HL-60/S4 (cell line): ENCODE results near the gene TNFRSF13B.
"Not testable (repeated sequence)": the region's sequence is repeated elsewhere in the genome, so short reads cannot be mapped to it uniquely, and the experiment has no call there.

Source experiments
- in situ Hi-C: fragments of 300-500 bp; cut with MboI; formaldehyde crosslinking; loops from 2 replicates; pipeline ENCODE4 v1.14.3; 2022; ENCODE audit warnings: low sequenced_read_pairs

Gene TNFRSF13B

GRCh38 chr17:17007891-17008290, 36.0 kb upstream of the TNFRSF13B start:
- in situ Hi-C loops: not testable (repeated sequence)

DNA sequence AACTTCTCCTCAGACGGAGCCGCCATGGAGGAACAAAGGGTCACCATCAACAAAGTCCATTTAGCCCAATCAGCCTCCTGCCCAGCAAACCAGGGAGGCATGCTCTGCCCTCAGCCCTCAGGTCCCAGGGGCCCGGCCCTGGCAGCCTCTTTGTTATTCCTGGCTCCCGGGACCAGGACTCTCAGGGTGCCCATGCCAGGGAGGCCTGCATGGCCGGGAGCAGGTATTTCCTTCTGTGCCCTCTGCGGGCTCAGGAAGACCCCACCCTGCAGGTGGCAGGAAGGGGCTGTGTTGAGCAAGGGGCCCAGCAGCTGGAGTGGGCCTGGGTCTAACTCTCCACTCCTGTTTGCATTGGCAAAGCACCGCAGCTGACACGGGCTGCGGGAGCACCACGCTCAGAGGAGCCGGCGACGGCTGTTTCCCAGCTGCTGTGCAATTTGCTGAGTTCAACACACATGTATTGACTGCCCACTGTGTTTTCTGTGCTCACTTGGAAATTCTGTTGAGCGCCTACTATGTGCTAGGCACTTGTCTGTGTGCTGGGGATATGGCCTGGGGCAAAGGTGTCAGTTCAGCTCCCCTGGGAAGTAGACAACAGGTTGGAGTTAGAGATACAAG, 33.2 kb upstream of the TNFRSF13B start:
- in situ Hi-C loops: not testable (repeated sequence)

DNA sequence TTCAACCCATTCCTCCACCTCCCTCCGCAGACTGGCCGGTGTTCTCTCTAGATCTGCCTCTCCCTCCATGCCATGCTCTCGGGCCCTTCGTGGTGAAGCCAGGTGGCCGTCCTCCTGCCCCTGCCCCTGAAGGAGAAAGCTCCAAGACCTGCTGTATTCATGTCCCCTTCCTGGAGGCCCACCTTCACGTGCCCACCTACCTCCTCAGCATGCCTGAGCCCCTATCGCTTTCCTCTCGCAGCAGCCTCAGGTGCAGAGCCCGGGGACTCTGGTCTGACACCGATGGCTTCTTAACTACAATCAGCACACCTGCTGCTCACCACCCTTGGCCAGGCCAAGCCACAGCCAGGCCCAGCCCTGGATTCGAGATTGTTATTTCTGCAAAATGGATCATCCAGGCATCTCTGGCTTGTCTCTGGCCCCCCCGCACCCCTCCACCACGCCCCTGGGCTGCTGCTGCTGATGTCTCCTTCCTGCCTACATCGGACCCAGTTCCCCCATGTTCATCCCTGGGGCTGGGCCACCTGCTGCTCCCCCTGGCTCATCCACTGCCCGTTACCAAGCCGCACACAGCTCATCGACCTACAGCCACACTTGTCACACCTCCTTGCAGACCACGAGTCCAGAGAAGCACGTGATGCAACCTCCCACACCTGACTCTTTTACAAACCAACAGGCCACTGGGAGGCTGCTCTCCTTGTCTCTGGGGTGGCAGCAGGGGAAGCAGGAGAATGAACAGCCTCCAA, 32.5 kb upstream of the TNFRSF13B start:
- in situ Hi-C loops: no loop called here

DNA sequence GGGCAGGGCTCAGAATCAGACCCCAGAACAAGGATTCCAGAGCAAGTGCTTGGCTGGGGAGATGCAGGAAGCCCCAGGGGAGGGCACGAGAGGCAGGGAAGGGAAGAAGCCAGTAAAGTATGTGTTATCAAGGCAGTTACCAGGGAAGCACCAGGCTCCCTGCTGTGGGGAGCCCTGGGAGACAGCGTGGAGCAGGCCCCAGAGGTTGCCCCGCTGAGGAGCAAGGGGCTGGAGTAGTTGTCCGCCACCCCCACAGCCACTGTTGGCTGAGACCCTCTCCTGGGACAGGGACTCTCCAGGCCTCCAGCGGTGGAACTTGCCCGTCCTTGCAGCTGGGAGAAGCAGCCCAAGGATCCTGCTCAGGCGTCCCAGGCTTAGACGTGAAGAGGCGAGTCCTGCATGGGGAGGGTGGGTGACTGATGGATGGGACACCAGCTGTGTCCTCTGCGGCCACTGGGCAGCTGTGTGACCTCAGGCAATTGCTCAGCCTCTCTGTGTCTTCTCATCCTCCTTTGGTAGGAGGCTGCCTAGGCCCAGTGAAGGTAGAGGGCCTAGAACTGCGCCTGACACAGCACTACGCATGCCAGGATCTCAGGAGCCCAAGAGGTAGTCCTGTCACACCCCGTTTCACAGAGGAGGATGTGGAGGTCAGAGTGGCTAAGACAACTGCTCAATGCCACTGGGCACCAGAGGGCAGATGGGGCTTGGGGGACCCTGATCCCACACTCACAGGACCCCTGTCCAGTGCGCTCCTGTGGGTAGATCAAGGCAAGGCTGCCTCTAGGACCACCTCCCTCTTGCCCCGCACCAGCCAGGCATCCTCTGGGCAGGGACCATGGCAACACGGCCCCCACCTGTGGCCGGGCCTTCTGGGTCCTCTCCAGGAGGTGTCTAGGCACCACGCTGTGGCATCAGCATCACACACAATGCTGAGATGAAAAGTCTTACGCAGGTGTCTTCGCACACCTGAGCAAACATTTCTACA, 31.1 kb upstream of the TNFRSF13B start:
- in situ Hi-C loops: not testable (repeated sequence)

DNA sequence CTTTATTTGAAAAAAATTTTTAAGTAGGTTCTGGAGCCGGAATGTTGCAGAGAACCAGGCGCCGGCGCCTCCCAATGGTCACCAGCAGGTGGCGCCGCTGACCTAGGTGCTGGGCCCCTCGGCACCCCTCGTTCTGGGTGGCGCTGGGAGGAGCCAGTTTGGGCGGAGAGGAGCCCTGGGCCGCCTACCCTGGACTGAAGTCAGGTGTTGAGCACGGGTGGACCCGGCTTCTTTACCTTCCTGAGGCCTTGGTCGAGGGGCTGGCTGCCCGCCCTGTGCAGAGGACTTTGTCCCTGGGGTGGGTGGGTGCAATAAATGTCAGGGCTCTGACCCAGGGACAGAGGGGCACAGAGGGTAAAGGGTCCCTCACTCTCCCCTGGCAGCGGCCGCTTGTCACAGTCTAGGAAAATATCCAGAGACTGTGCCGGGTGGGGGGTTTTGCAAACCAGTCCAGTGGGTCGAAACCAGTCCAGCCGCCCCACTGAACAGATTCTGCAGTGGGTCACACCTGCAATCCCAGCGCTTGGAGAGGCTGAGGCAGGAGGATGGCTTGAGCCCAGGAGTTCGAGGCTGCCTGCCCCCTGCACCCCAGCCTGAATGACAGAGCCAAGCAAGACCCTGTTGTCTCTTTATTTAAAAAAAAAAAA, 30.1 kb upstream of the TNFRSF13B start:
- in situ Hi-C loops: no loop called here

DNA sequence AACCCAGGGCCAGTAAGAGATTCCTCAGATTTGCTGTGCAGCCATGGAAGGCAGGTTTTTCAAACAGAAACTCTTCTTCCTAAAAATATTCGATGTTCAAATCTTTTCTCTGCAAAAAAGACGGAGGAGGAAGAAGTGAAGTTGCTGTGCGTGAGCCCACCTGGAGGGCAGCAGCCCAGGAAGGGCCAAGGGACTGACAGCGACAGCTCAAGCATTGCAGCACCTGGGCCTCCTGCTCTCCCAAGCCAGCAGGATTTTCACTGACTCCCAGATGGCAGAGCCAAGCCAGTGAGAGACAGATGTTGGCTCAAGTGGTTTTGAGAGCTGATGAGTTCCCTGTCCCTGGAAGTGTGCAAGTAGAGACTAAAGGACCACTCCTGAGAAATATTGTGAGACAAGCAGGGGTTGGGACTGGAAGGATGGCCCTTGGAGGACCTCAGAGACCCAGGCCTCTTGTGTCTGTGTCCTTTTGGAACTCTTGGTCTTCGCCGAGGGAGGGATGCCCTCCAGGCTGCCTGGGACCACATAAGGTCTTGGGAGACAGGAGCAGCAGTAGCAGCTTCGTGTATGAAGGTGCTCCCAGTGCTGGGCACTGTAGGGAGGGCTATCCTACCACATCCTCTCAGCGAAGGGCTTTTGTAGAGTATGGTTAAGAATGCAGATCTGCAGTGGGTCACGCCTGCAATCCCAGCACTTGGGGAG, 29.3 kb upstream of the TNFRSF13B start:
- in situ Hi-C loops: no loop called here

DNA sequence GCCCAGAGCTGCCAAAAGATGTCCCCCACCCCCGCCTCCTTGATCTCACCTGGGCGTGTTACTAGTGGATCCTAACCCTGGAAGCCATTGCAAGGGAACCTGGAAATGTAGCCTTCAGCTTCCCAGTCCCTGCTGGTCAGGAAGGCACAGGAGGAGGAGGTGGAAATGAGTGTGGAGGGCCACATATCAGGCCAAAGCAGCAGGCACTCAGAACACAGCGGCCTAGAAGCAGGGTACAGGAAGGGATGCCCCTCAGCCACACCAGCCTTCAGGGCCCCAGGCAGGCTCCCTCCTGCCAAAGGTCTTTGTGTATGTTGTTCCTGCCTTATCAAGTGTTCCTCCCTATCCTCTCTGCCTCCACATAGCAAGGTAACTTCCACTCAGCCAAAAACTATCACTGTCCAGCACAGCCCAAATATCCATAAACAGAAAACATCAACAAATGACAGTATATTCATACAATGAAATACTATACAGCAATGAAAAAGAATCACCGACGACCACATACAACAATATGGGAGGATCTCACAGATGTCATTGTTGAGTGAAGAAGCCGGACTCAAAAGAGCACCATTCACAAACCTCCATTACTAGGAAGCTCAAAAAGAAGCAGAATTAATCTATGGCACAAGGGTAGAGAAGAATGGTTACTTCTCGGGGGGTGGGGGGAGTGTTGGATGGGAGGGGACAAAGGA, 28.2 kb upstream of the TNFRSF13B start:
- in situ Hi-C loops: no loop called here

DNA sequence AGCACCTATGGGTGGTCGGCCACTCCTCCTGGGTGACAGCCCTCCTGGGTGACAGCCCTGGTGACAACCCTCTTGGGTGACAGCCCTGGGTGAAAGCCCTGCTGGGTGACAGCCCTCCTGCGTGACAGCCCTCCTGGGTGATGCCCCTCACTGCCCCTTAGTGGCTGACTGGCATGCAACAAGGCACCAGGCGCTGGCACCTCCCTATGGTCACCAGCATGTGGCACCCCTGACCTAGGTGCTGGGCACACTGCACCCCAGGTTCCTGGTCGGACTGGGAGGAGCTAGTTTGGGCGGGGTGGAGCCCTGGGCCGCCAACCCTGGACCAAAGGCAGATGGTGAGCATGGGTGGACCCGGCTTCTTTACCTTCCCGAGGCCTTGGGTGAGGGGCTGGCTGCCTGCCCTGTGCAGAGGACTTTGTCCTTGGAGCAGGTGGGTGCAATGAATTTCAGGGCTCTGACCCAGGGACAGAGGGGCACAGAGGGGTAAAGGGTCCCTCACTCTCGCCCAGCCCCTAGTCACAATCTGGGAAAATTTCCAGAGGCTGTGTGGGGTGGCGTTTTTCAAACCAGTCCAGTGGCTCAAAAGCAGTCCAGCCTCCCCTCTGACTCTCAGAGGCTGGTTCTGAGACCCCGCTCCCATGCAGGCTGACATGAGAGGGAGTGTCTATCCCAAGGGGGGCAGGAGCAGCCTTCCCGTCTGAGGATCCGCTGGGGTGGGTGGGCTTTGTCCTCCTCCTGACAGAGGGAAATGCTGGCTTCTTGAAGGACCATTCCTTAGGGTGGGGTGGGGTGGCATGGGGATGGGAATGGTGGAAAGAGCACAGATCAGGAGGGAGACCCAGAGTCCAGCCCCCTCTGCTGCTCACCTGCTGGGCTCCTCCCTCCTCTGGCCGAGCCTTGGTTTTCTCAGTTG, 25.9 kb upstream of the TNFRSF13B start:
- in situ Hi-C loops: no loop called here

DNA sequence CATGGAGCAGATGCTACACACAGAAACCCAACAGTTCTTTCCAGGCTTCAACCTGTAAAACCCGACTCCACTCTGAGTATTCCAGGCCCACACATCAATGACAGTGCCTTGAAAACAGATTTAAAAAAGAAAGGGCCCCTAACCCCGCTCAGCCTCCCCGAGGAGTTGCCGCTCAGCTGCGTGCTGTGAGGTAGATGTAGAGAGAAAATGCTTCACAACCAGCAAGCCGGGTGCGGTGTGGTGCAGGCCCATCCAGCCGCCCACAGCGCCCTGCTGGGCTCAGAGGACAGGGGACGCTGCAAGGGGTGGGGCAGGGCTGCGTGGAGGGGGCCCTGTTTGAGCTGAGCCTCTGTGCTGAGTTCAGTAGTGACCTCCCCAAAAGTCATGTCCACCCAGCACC, 24.8 kb upstream of the TNFRSF13B start:
- in situ Hi-C loops: not testable (repeated sequence)

- in situ Hi-C loops: no loop called here
These were observed 24.0 kb upstream of the TNFRSF13B start for GRCh38 chr17:16995930-16996329.

GRCh38 chr17:16994631-16995030, 22.7 kb upstream of the TNFRSF13B start:
- in situ Hi-C loops: no loop called here

DNA sequence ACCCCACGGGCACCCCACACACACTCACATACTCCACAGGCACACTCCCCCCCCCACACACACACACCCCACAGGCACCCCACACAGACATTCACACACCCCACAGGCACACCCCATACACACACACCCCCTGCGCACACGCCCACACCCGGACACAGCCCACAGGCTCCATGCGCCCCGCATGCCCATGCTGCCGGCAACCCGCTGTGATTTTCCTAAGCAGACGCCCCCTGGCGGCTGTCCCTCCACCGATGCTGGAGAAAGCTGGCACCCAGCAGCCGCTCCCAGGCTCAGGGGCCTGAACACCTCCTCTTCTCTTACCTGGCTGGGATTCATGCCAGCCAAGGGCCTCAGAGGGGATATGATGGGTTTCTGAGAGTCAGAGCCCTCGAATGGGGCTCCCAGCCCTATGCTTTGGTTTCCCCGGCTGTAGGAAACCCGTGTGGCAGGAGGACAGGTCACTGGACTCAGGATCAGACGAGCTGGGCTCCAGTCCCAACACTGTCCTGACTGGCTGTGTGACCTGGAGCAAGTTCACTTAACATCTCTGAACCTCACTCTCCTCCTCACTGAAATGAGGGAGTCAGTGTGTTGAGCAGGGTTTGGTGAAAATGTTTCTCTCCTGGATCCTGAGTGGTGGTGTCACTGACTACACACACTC, 19.6 kb upstream of the TNFRSF13B start:
- in situ Hi-C loops: no loop called here

DNA sequence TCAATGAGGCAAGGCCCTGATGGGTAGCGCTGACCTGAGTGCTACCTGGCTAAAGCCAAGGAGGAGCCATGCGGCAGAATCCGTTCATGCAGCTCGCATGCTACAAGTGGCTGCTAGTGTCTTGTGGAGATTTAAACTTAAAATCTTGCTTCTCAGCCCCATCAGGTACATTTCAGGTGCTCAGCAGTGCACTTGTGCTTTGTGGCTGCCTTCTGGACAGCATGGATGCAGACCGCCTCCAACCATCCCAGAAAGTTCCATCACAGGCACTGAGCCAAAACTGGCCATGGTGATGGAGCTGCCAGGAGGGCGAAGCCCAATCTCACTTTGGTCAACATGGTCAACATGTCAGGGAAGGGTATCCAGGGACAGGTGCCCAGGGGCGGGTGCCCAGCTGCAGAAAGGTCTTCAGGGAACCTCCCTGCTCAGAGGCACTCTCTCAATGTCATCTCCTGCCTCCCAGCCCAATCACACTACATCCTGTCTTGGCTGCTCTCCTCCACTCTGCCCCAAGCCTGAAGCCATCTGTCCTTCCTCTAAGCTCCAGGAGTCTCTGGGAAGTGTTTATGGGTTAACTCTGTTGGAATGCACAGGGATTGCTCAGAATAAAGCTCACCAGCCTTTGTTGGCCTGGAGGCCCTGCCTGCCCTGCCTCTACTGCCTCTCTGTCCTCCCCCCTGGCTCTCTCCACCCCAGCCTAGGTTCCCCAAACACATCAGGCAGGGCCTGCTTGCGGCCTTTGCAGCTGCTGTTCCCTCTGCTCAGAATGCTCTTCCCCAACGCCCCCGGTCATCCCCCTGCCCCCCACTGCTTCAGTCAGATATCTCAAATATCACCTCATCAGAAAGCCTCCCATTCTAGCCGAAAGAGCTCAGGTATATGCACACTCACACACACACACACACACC, 18.3 kb upstream of the TNFRSF13B start:
- in situ Hi-C loops: no loop called here

DNA sequence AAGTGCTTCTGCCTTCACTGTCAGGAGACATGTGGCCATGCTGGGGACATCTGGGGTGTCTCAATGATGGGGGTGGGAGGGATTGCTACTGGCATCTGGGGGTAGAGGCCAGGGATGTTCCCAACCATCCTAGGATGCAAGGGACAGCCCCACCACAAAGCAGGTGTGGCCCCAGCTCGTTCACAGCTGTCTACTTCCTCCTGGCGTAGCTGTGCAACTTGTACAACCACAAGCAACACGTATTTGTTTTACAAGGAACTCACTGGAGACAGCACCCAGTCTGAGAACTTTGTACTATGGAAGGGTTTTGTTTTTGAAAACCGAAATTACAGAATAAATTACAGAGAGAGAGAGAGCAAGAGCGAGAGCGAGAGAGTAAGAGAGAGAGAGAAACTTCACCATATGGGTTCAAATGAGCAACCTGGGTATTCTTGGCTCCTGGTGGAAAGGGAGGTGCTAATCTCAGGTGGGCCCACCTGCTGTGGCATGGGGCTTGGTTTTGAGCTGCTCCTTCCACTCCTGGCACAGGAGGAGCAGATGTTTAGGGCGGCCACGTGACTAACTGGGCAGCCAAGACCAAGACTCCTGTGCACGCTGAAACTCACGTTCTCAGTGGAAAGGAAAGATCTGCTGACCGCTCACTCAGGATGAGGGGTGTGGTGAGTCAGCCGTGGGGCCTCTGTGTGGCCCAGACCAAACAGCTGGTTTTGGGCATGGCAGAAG, 17.5 kb upstream of the TNFRSF13B start:
- in situ Hi-C loops: no loop called here

- in situ Hi-C loops: no loop called here
These were observed 16.9 kb upstream of the TNFRSF13B start for GRCh38 chr17:16988749-16989229.

- in situ Hi-C loops: no loop called here
These were observed 16.1 kb upstream of the TNFRSF13B start for GRCh38 chr17:16987830-16988601.
